ENCODE data around the gene DTD1. TPM values are rescaled to one million over a fixed set of nuclear protein-coding genes. Genes with fewer than 3 reads are reported as not detected.

The DTD1 gene
- 83.2 and 137 TPM in 2 replicates for total RNA-seq

GRCh38 chr20:18587665-18588573, at the start of gene DTD1:
DTD1 (plus strand) TSS chr20:18588054; CDS start chr20:18588073, 19 bp downstream.

GRCh38 chr20:18566892-18567738, 20.7 kb upstream of the DTD1 start, which contains the start of gene SMIM26:
SMIM26 (plus strand) TSS chr20:18567432; CDS start chr20:18567479, 47 bp downstream.

GRCh38 chr20:18813483-18813882, 225.6 kb downstream of the DTD1 start, which contains the start of gene SCP2D1:
SCP2D1 (plus strand) TSS chr20:18813783; CDS start chr20:18813816, 33 bp downstream.

Other genes with a start within 250 kb of the DTD1 start
- gene DZANK1, start 121.0 kb upstream of the DTD1 start, total RNA-seq: 0.68 and 1.4 TPM in 2 replicates
- 11.0 and 11.6 TPM in 2 replicates for gene POLR3F, start 120.7 kb upstream of the DTD1 start, total RNA-seq
- gene RBBP9, start 90.8 kb upstream of the DTD1 start, total RNA-seq: 16.2 and 16.4 TPM in 2 replicates
- 90.6 and 170 TPM in 2 replicates for gene SEC23B, start 80.1 kb upstream of the DTD1 start, total RNA-seq
- 47.8 and 112 TPM in 2 replicates for gene SMIM26, start 20.6 kb upstream of the DTD1 start, total RNA-seq
- gene SCP2D1, start 225.7 kb downstream of the DTD1 start, total RNA-seq: not detected in 2 replicates

Data from nasal cavity respiratory epithelium epithelial cell of viscerocranial mucosa (primary cell).